ENCODE data around the gene PAPSS2.
A peak's percentile ranks its signal among the peaks of the same experiment; 100 is the strongest.
"Not testable (repeated sequence)": the region's sequence is repeated elsewhere in the genome, so short reads cannot be mapped to it uniquely, and the experiment has no call there.

The PAPSS2 gene

GRCh38 chr10:87705339-87705738, 45.7 kb downstream of the PAPSS2 start:
- DNase-seq (ENCODE audit: low spot score), result peak; percentile 19

- no peak for DNase-seq (ENCODE audit: low spot score)
Observed at GRCh38 chr10:87706731-87707130, 47.1 kb downstream of the PAPSS2 start.

GRCh38 chr10:87707254-87707653, 47.6 kb downstream of the PAPSS2 start:
- DNase-seq (ENCODE audit: low spot score), result no peak

GRCh38 chr10:87712913-87713616, 53.4 kb downstream of the PAPSS2 start:
- DNase-seq (ENCODE audit: low spot score), result no peak

DNA sequence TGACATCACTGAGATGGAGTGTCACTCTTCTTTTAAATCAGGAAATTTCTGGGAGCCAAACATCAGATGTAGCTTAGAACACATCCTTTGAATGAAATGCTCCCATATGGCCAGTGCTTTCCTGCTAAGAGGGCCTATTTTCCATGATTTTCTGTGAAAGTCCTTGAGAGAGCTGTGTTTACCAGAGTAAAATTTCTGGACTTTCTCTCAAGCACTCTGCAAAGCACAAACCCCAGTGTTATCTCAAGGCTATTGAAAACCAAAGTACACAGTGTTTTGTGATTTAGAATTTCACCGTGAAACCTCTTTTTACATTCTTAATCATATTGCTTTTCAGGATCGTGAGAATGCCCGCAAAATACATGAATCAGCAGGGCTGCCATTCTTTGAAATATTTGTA, 54.0 kb downstream of the PAPSS2 start:
- no peak for DNase-seq (ENCODE audit: low spot score)

- no peak for DNase-seq (ENCODE audit: low spot score)
Observed at GRCh38 chr10:87715552-87716347, 56.1 kb downstream of the PAPSS2 start.

GRCh38 chr10:87716348-87716670, 56.6 kb downstream of the PAPSS2 start:
- DNase-seq (ENCODE audit: low spot score), result no peak

DNA sequence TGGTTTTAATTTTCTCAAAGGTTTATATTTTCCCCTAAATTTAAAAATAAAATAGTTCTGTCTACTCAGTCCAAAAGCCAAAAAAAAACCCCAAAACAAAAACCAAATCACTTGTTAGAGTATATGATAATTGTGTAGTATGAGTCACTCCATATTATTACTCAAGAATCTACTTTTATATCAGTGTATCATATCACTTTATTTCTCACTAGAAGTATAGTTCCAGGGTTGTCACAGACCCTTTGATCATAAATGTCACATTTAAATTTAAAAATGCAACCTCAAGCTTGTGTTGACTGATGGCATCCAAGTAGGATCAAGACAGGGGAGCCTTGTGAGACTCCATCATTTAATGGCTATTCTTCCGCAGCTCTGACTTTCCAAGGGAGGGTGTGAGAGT, 61.0 kb downstream of the PAPSS2 start:
- DNase-seq (ENCODE audit: low spot score), result no peak

DNA sequence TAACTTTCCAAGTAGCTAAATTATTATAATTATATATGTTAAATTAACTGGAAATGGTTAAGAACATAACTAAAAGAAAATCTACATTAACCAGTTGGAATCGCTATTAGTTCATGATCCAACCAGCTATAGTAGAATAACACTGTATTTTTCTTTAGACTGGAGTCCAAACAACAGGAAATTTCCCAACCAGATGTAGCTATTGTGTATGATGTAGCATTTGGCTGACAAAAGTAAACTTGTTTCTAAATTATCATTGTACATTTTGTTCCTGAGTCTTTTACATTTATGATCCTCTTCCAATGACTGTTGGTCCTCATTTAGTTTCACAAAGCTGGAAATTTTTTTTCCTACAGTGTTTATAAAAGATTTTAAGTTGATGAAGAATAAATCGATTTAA, 62.1 kb downstream of the PAPSS2 start:
- DNase-seq (ENCODE audit: low spot score), result no peak

DNA sequence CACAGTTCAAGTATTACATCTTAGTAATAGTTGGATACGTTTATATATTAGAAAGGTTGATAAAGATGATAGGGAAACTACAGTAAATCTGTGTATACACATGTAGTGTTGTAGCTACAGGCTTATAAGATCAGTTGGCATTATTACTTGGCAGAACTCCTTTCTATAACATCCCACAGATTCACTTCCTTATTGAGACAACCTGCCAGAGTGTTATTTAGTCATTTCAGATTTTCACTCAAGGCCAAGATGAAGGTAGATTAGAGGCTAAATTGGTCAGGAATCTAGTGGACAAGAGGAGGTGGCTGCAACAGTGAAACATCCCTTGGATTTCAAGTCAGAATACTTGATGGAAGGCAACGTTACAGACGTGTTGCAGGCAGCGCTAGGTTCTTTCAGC, 63.0 kb downstream of the PAPSS2 start:
- no peak for DNase-seq (ENCODE audit: low spot score)

DNA sequence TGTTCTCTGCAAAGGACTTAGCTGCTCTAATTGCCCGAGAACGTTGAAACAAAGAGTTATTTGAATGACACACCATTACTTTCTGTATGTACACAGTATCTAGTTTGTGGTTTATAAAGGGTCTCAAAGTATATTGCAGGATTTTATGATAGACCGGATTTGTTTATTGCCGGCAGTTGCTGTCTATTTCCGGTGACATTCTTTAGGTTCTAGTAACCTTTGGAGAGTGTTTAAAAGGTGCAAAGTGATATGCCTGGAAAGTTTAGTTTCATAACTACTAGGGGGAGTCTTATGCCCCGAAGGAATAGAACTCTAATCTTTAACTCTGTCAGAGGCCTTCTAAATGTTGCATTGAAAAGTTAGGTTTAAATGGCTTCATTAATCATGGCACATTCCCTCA, 63.8 kb downstream of the PAPSS2 start:
- DNase-seq (ENCODE audit: low spot score), result no peak

DNA sequence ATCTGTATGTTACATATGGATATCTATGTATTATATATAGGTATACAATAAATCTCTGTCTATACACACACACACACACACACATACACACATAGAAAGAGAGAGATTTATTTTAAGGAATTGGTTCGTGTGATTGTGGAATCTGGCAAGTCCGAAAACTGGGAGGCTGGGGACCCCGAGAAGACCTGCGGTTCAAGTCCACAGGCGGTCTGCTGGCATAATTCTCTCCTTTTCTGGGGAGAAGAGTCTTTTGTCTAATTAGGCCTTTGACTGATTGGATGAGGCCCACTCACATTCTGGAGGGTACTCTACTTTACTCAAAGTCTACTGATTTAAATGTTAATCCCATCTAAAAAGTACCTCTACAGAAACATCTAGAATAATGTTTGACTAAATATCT, 65.1 kb downstream of the PAPSS2 start:
- no peak for DNase-seq (ENCODE audit: low spot score)

DNA sequence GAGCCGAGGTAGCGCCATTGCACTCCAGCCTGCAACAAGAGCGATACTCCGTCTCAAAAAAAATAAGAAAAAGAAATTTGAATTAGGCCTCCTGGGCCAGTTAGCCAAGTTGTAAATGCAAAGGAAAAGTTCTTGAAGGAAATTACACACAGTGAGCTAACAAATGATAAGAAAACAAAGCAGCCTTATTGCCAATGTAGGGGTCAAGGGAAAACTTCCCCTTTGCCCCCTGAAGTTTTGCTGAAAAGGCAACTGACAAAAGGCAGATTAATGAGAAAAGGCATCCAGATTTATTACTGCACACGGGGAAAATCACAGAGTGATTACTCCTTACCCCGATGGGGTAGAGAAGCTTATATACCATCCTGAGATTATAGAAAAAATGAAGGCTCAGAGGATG, 70.3 kb downstream of the PAPSS2 start:
- DNase-seq (ENCODE audit: low spot score), result no peak

GRCh38 chr10:87733081-87733480, 73.4 kb downstream of the PAPSS2 start:
- DNase-seq (ENCODE audit: low spot score), result no peak

- peak; percentile 48 for DNase-seq (ENCODE audit: low spot score)
Observed at GRCh38 chr10:87734987-87735827, 75.5 kb downstream of the PAPSS2 start.

GRCh38 chr10:87738253-87738652, 78.6 kb downstream of the PAPSS2 start:
- not testable (repeated sequence) for DNase-seq (ENCODE audit: low spot score)

- DNase-seq (ENCODE audit: low spot score), result no peak
Observed at GRCh38 chr10:87739703-87740102, 80.0 kb downstream of the PAPSS2 start.

GRCh38 chr10:87740254-87740655, 80.6 kb downstream of the PAPSS2 start:
- DNase-seq (ENCODE audit: low spot score), result peak; percentile 41

DNA sequence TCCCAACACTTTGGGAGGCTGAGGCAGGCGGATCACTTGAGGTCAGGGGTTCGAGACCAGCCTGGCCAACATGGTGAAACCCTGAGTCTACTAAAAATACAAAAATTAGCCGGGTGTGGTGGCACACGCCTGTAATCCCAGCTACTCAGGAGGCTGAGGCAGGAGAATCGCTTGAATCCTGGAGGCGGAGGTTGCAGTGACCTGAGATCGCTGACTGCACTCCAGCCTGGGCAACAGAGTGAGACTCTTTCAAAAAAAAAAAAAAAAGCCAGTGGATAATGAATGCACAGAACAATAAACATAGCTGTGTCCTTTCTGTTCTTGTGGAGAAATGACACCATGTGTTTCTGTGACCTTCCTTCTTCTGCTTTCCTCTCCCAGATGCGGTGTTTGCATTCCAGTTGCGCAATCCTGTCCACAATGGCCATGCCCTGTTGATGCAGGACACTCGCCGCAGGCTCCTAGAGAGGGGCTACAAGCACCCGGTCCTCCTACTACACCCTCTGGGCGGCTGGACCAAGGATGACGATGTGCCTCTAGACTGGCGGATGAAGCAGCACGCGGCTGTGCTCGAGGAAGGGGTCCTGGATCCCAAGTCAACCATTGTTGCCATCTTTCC, 83.4 kb downstream of the PAPSS2 start:
- DNase-seq (ENCODE audit: low spot score), result not testable (repeated sequence)

- no peak for DNase-seq (ENCODE audit: low spot score)
Observed at GRCh38 chr10:87744606-87745005, 84.9 kb downstream of the PAPSS2 start.

DNA sequence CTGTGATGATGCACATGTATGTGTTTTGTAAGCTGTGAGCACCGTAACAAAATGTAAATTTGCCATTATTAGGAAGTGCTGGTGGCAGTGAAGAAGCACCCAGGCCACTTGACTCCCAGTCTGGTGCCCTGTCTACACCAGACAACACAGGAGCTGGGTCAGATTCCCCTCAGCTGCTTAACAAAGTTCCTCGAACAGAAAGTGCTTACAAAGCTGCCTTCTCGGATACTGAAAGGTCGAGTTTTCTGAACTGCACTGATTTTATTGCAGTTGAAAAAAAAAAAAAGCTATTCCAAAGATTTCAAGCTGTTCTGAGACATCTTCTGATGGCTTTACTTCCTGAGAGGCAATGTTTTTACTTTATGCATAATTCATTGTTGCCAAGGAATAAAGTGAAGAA, 87.2 kb downstream of the PAPSS2 start:
- no peak for DNase-seq (ENCODE audit: low spot score)

GRCh38 chr10:87748244-87748643, 88.6 kb downstream of the PAPSS2 start:
- not testable (repeated sequence) for DNase-seq (ENCODE audit: low spot score)

Data from kidney tubule cell (primary cell).